C4-2B (cell line): ENCODE measurements around the gene LAMA2.

Experiments
- H3K27ac ChIP-seq: fragments of 450-650 bp; 2 replicates; pipeline ENCODE4 v1.5.1; 2017
- CTCF ChIP-seq: fragments of 450-650 bp; conservative IDR thresholded peaks from 2 replicates; pipeline ENCODE4 v1.5.1; 2017; ENCODE audit warnings: mild to moderate bottlenecking
- ZFX ChIP-seq: fragments of 450-650 bp; IDR thresholded peaks from 2 replicates; pipeline ENCODE4 v1.6.1; 2017

Gene LAMA2

GRCh38 chr6:129476248-129476564 lies 593.3 kb downstream of the LAMA2 start:
- TF ChIP-seq ZFX (no peak), CTCF (no peak)

GRCh38 chr6:129476810-129477209 lies 593.9 kb downstream of the LAMA2 start:
- no peak for TF ChIP-seq ZFX
- H3K27ac ChIP-seq = no peak overlapping the region

More at GRCh38 chr6:129476248-129476564, 593.3 kb downstream of the LAMA2 start:
- H3K27ac ChIP-seq = no peak overlapping the region

- no peak overlapping the region for H3K27ac ChIP-seq
- TF ChIP-seq CTCF (no peak), ZFX (no peak)
These were observed 595.4 kb downstream of the LAMA2 start for GRCh38 chr6:129478379-129478778.

GRCh38 chr6:129481706-129482105 lies 598.8 kb downstream of the LAMA2 start:
- H3K27ac ChIP-seq = no peak overlapping the region
- TF ChIP-seq ZFX (no peak), CTCF (no peak)

- TF ChIP-seq ZFX (no peak), CTCF (no peak)
- no peak overlapping the region for H3K27ac ChIP-seq
These were observed 602.8 kb downstream of the LAMA2 start for GRCh38 chr6:129485746-129486145.

- H3K27ac ChIP-seq = no peak overlapping the region
- no peak for TF ChIP-seq ZFX
- TF ChIP-seq CTCF = no peak
These were observed 603.4 kb downstream of the LAMA2 start for GRCh38 chr6:129486327-129486726.

GRCh38 chr6:129488313-129488712 lies 605.4 kb downstream of the LAMA2 start:
- TF ChIP-seq CTCF (no peak), ZFX (no peak)
- H3K27ac ChIP-seq = no peak overlapping the region

- TF ChIP-seq CTCF = no peak
- TF ChIP-seq ZFX = no peak
- H3K27ac ChIP-seq = no peak overlapping the region
These were observed 606.4 kb downstream of the LAMA2 start for GRCh38 chr6:129489215-129489765.
